ENCODE data around the gene MAPK12.

MAPK12 gene

DNA sequence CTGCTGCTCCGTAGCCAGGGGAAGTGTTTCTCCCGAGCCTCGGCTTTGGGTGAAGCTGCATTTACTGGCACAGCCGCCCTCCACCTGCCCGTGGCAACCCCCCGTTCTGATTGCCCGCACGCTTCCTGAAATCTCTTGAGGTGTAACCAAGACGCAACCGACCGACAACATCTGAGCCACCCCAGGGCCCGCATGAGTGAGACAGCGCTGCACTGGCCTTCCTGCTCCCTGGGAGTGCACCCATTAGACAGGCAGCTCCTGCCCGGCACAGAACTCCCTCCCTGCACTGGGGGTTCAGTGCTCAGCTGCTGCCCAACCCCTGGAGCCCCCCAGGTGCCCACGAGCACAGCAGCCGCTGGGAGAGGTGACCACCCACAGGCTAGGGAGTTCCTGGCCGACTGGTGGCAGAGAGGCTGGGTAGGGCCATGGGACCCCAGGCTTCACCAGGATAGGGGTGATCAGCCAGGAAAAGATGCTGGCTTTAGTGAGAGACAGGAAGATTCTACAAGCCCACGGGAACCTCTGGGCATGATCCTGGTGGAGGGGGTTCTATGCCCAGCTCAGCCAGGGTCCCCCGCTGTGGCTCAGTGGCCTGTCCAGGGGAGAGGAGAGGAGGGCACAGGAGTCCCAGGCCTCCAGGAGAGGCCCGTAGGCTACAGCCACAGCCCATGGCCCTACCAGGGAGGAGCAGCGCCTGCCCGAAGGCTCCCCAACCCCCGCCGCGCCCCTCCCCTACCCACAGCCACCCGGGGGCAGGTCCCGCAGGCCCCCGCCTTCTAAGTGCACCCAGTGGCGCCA, 31.4 kb upstream of the MAPK12 start:
- Histone ChIP-seq H3K9ac (ENCODE audit: low read depth, low read length, poor library complexity, severe bottlenecking) (no peak overlapping the region), H3K9me3 (ENCODE audit: insufficient read depth, low read depth, low read length) (no peaks in the 10 kb centered on the region), H3K4me2 (ENCODE audit: low read depth, low read length, poor library complexity, severe bottlenecking) (no peak overlapping the region), H2AFZ (ENCODE audit: low read length) (no peak overlapping the region), H3K36me3 (ENCODE audit: insufficient read depth, low read length) (peaks cover 9% of the 10 kb centered on the region; the same call in 1 of the 2 replicates), H3K4me3 (ENCODE audit: low read length, poor library complexity, severe bottlenecking) (no peak overlapping the region), H3K4me1 (ENCODE audit: insufficient read depth, low read length, poor library complexity, severe bottlenecking) (peaks cover 3% of the 10 kb centered on the region), H4K20me1 (ENCODE audit: insufficient read depth, low read length, poor library complexity, severe bottlenecking) (no peaks in the 10 kb centered on the region), H3K9me2 (replicated peaks; ENCODE audit: low read depth, low read length) (no peaks in the 10 kb centered on the region), H3K79me2 (ENCODE audit: insufficient read depth, low read length) (no peaks in the 10 kb centered on the region; the same call in 1 of the 2 replicates), H3K27me3 (ENCODE audit: insufficient read depth, low read length, poor library complexity, severe bottlenecking) (no peaks in the 10 kb centered on the region), H3F3A (ENCODE audit: low read depth) (no peaks in the 10 kb centered on the region)
- TF ChIP-seq EZH2phosphoT487 (IDR thresholded peaks at IDR 0.05; ENCODE audit: borderline replicate concordance), result no peak
- TF ChIP-seq, protein P1, sequence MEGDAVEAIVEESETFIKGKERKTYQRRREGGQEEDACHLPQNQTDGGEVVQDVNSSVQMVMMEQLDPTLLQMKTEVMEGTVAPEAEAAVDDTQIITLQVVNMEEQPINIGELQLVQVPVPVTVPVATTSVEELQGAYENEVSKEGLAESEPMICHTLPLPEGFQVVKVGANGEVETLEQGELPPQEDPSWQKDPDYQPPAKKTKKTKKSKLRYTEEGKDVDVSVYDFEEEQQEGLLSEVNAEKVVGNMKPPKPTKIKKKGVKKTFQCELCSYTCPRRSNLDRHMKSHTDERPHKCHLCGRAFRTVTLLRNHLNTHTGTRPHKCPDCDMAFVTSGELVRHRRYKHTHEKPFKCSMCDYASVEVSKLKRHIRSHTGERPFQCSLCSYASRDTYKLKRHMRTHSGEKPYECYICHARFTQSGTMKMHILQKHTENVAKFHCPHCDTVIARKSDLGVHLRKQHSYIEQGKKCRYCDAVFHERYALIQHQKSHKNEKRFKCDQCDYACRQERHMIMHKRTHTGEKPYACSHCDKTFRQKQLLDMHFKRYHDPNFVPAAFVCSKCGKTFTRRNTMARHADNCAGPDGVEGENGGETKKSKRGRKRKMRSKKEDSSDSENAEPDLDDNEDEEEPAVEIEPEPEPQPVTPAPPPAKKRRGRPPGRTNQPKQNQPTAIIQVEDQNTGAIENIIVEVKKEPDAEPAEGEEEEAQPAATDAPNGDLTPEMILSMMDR (conservative IDR thresholded peaks at IDR 0.05; ENCODE audit: low read length), result no peak

DNA sequence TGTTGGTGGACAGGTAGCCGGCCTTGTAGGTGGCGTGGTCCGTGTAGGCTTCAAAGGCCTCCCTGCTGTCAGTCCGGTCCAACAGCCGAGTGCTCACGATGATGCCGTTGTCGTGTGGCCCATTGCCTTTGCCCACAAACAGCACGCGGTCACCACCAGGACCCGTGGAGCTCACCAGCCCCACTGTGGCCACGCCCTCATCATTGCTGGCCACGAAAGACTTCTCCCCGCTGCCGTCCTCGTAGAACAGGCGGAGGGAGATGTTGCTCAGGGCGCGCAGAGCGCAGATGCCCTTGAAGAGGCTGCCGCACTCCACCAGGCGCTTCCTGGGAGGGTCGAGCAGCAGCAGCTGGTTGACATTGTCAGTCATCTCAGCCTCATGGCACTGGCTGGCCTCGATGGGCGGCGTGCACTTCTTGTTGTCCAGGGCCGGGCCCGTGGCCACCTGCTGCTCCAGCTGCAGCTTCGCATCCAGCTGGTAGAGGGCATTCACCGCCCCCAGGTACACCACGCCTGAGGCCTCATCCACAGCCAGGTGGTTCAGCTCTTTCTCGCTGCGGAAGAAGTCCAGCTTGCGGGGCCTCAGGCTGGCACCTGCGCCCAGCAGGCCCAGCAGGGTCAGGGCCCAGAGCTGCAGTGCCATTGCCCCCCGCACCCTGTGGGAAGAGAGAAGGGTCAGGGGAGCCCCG, 28.6 kb upstream of the MAPK12 start:
- Histone ChIP-seq H3K4me3 (ENCODE audit: low read length, poor library complexity, severe bottlenecking) (no peak overlapping the region), H3K9me2 (replicated peaks; ENCODE audit: low read depth, low read length) (no peaks in the 10 kb centered on the region), H3K9me3 (ENCODE audit: insufficient read depth, low read depth, low read length) (no peaks in the 10 kb centered on the region), H4K20me1 (ENCODE audit: insufficient read depth, low read length, poor library complexity, severe bottlenecking) (no peaks in the 10 kb centered on the region), H3K79me2 (ENCODE audit: insufficient read depth, low read length) (no peaks in the 10 kb centered on the region; the same call in 1 of the 2 replicates), H3F3A (ENCODE audit: low read depth) (no peaks in the 10 kb centered on the region), H3K9ac (ENCODE audit: low read depth, low read length, poor library complexity, severe bottlenecking) (no peak overlapping the region), H3K27me3 (ENCODE audit: insufficient read depth, low read length, poor library complexity, severe bottlenecking) (no peaks in the 10 kb centered on the region), H3K4me2 (ENCODE audit: low read depth, low read length, poor library complexity, severe bottlenecking) (no peak overlapping the region), H2AFZ (ENCODE audit: low read length) (no peak overlapping the region), H3K36me3 (ENCODE audit: insufficient read depth, low read length) (peaks cover 9% of the 10 kb centered on the region; the same call in 1 of the 2 replicates), H3K4me1 (ENCODE audit: insufficient read depth, low read length, poor library complexity, severe bottlenecking) (peaks cover 3% of the 10 kb centered on the region)
- TF ChIP-seq, protein P1 (conservative IDR thresholded peaks at IDR 0.05; ENCODE audit: low read length), result no peak
- TF ChIP-seq EZH2phosphoT487 (IDR thresholded peaks at IDR 0.05; ENCODE audit: borderline replicate concordance), result no peak

DNA sequence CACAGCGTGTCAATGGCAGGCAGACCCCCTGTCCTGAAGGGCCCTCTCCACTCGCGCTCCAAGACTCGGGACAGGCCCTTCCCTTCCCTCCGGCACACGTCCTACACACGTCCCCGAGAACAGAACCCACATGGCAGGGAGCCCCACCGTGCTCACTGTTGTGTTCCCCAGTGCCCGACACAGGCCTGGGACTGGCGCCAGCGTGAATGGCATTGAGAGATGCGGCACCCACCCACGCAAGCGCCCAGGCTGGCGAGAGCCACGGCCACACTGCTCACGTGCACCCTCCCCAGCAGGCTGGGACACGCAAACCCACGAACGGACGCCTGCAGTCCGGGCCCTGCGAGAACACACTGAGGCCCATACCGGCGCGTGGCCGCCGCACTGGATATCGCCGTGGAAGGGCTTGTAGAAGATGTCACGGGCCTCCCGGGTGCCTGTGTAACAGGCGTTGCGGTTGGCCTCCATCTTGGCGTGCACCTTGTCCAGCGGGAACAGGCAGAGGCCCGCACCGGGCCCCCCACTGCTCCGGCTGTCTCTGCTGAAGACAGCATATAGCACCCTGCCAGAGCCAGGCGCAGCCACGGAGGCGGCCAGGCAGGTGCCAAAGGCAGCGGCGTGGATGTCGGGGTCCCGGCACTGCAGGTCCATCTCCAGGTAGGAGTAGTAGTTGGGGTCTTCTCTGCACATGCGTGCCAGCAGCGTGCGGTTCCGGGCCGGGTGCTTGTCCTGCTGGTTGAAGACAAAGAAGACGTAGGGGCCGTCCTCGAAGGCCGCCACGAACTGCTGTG, 27.9 kb upstream of the MAPK12 start:
- Histone ChIP-seq H3K79me2 (ENCODE audit: insufficient read depth, low read length) (no peaks in the 10 kb centered on the region; the same call in 1 of the 2 replicates), H3K4me3 (ENCODE audit: low read length, poor library complexity, severe bottlenecking) (no peak overlapping the region), H3K36me3 (ENCODE audit: insufficient read depth, low read length) (peaks cover 9% of the 10 kb centered on the region; the same call in 1 of the 2 replicates), H3K9me3 (ENCODE audit: insufficient read depth, low read depth, low read length) (no peaks in the 10 kb centered on the region), H4K20me1 (ENCODE audit: insufficient read depth, low read length, poor library complexity, severe bottlenecking) (no peaks in the 10 kb centered on the region), H3K4me1 (ENCODE audit: insufficient read depth, low read length, poor library complexity, severe bottlenecking) (peaks cover 3% of the 10 kb centered on the region), H3K9me2 (replicated peaks; ENCODE audit: low read depth, low read length) (no peaks in the 10 kb centered on the region), H3K4me2 (ENCODE audit: low read depth, low read length, poor library complexity, severe bottlenecking) (no peak overlapping the region), H2AFZ (ENCODE audit: low read length) (no peak overlapping the region), H3F3A (ENCODE audit: low read depth) (no peaks in the 10 kb centered on the region), H3K9ac (ENCODE audit: low read depth, low read length, poor library complexity, severe bottlenecking) (no peak overlapping the region), H3K27me3 (ENCODE audit: insufficient read depth, low read length, poor library complexity, severe bottlenecking) (no peaks in the 10 kb centered on the region)
- TF ChIP-seq EZH2phosphoT487 (IDR thresholded peaks at IDR 0.05; ENCODE audit: borderline replicate concordance), result no peak
- TF ChIP-seq, protein P1 (conservative IDR thresholded peaks at IDR 0.05; ENCODE audit: low read length), result no peak
